HepG2 (cell line): ENCODE results near the gene AP2A2. TPM values are rescaled to one million over a fixed set of nuclear protein-coding genes. Genes with fewer than 3 reads are reported as not detected.
"Not testable (repeated sequence)": the region's sequence is repeated elsewhere in the genome, so short reads cannot be mapped to it uniquely, and the experiment has no call there.

Experiments used
- ATAC-seq: fragments of 200-7000 bp; cut with Tn5 transposase; 3 replicates; pipeline ENCODE4 v1.9.1; 2020; ENCODE audit warnings: mild to moderate bottlenecking, moderate library complexity
- BruUV-seq: library from RNA; stranded (reverse); fragments of 400-500 nt; replicated peaks from 2 replicates; lab custom pipeline; 2021; lab: Mats Ljungman, UMichigan
- CTCF ChIA-PET: fragments of 300-600 bp; formaldehyde crosslinking; extraction: SDS; loops from one replicate; lab custom pipeline; 2021; ENCODE audit warnings: low total read pairs, inconsistent platforms, low intra/inter-chr PET ratio; lab: Yijun Ruan, JAX
- POLR2A ChIA-PET: fragments of 350-600 bp; sonication (Branson Sonifier 250); formaldehyde crosslinking; loops from one replicate; lab custom pipeline; 2020; ENCODE audit warnings: antibody characterized with exemption, inconsistent platforms; lab: Yijun Ruan, JAX
- DNase-seq: peaks from one replicate; pipeline ENCODE4 v3.0.0-alpha.2; 2015; ENCODE audit warnings: low spot score
- FAIRE-seq: peaks from 3 replicates; lab custom pipeline; 2011; peaks lifted over from hg19 to GRCh38; lab: Jason Lieb, UNC
- H2AFZ ChIP-seq: one replicate; pipeline ENCODE4 v1.6.1; 2011; ENCODE audit warnings: low read length, inconsistent platforms
- H3K27ac ChIP-seq: fragments of 300-600 bp; 3 replicates; pipeline ENCODE4 v1.8.0; 2011; ENCODE audit warnings: mixed run types, mild to moderate bottlenecking, mixed read lengths, low read length, inconsistent platforms; ENCODE audit not compliant: insufficient read depth; ENCODE audit errors: extremely low read length
- H3K27me3 ChIP-seq, 2 experiments: fragments of 200-600 bp in 1 of 2; 2 replicates in 1 of 2; 3 replicates in 1 of 2; pipeline versions ENCODE4 v1.6.0 to v1.8.0; 2011; ENCODE audit warnings: low read length in 2 of 2, mild to moderate bottlenecking in 2 of 2, moderate library complexity in 2 of 2, inconsistent platforms in 1 of 2; ENCODE audit not compliant: insufficient read depth in 2 of 2, control insufficient read depth in 1 of 2
- H3K36me3 ChIP-seq, 2 experiments: fragments of 200-600 bp in 1 of 2; replicated peaks in 1 of 2; 2 replicates in 1 of 2; 3 replicates in 1 of 2; pipeline versions ENCODE4 v1.5.1 to v1.8.0; 2011; ENCODE audit warnings: low read length in 2 of 2, inconsistent platforms in 1 of 2; ENCODE audit not compliant: insufficient read depth in 2 of 2, control insufficient read depth in 1 of 2
- H3K4me1 ChIP-seq: 2 replicates; pipeline ENCODE4 v1.5.1; 2012; ENCODE audit warnings: low read length, inconsistent platforms; ENCODE audit not compliant: insufficient read depth
- H3K4me2 ChIP-seq: 2 replicates; pipeline ENCODE4 v1.6.0; 2011; ENCODE audit warnings: low read depth, low read length, inconsistent platforms
- H3K4me3 ChIP-seq, 3 experiments: fragments of 200-600 bp in 1 of 3; sonication (generic), shearing (Covaris generic) in 1 of 3; replicated peaks in 1 of 3; 2 replicates each; pipeline ENCODE4 v1.5.1; 2011 to 2016; ENCODE audit warnings: low read length in 3 of 3, inconsistent platforms in 2 of 3, low read depth in 2 of 3, mild to moderate bottlenecking in 2 of 3, control low read depth in 1 of 3, mixed read lengths in 1 of 3; ENCODE audit not compliant: insufficient read depth in 1 of 3
- H3K79me2 ChIP-seq: one replicate; pipeline ENCODE4 v1.6.1; 2011; ENCODE audit warnings: low read length, inconsistent platforms; ENCODE audit not compliant: insufficient read depth
- H3K9ac ChIP-seq: 2 replicates; pipeline ENCODE4 v1.6.0; 2011; ENCODE audit warnings: mild to moderate bottlenecking, low read depth, low read length, inconsistent platforms; ENCODE audit not compliant: insufficient read depth
- H3K9me3 ChIP-seq: 2 replicates; pipeline ENCODE4 v1.5.1; 2012; ENCODE audit warnings: mild to moderate bottlenecking, low read length
- H4K20me1 ChIP-seq: 2 replicates; pipeline ENCODE4 v1.6.0; 2011; ENCODE audit warnings: inconsistent platforms, mild to moderate bottlenecking, low read length, moderate library complexity; ENCODE audit not compliant: insufficient read depth
- AGO2 ChIP-seq: fragments of 200-400 bp; formaldehyde crosslinking; optimal IDR thresholded peaks from 2 replicates; pipeline ENCODE3; 2017; ENCODE audit warnings: mild to moderate bottlenecking, low read depth, low read length, moderate library complexity
- RBM22 ChIP-seq: fragments of 200-400 bp; formaldehyde crosslinking; optimal IDR thresholded peaks from 2 replicates; pipeline ENCODE3; 2017; ENCODE audit warnings: mild to moderate bottlenecking, low read length, moderate library complexity
- WGBS: methylation state at CpG from one replicate; pipeline ENCODE4 v1.1.6; 2017; ENCODE audit warnings: low lambda C conversion rate; 5-methylcytosine and 5-hydroxymethylcytosine counted together
- in situ Hi-C: cut with HindIII; loops from 2 replicates; pipeline ENCODE4 v1.10.0; 2017; ENCODE audit warnings: low pct_unique_long_range_greater_than_20kb; ENCODE audit not compliant: extremely low pct_ligation_motif_present
- intact Hi-C: fragments of 100-400 bp; cut with micrococcal nuclease; formaldehyde crosslinking; loops from one replicate; pipeline ENCODE4 v1.10.0; 2022; ENCODE audit not compliant: unreplicated experiment
- polyA plus RNA-seq, 8 experiments: library from polyadenylated mRNA; depleted of rRNA in 3 of 8; stranded (reverse) in 7 of 8; unstranded in 1 of 8; fragments of >200 nt; fragmentation: Illumina TruSeq in 4 of 8; extraction: Trizol in 4 of 8; gene quantifications; 2 replicates each; pipeline versions ENCODE4 v1.2.1 to v1.2.3, GENCODE V29; 2011 to 2016; ENCODE audit warnings: low read depth in 4 of 8, missing spikeins in 1 of 8, mixed read lengths in 1 of 8; ENCODE audit not compliant: insufficient read depth in 1 of 8
- total RNA-seq, 5 experiments: library from RNA; depleted of rRNA; stranded (reverse); fragments of >200 nt; fragmentation: Illumina TruSeq; extraction: Trizol; gene quantifications; 2 replicates each; pipeline ENCODE4 v1.2.3, GENCODE V29; 2016; ENCODE audit warnings: low read depth in 1 of 5
- TF ChIP-seq, protein P1 (sequence below): IDR thresholded peaks from 2 replicates; pipeline ENCODE4 v1.6.1; 2018; ENCODE audit warnings: missing genetic modification reagents

Gene AP2A2
- total and polyA plus RNA-seq, 2 of the 13 experiments (the other 11 are each of a cell fraction or from before 2014, with no cell fraction given), result 25.7 to 75.7 TPM

DNA sequence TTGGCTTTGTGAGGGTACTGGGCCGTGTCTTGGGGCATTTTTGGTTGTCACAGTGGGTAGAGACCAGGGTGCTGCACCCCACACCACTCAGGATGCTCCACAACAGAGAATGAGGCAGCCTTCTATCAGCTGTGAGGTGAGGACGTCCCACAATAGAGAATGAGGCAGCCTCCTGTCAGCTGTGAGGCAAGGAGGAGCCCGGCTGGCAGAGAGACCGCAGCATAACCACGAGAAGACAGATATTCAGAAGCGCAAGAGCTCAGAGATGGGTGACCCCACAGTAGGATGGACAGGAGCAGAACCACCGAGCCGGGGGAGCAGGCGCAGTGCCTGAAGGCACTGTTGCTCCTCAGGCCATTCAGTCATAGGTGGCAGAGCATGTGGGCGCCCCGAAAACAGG lies 47.6 kb downstream of the AP2A2 start:
- in situ Hi-C loops (no loop called here), intact Hi-C loops (no loop called here)
- ATAC-seq (no peak), FAIRE-seq (no peak), DNase-seq (no peak)
- no peak overlapping the region for H3K9ac ChIP-seq
- CTCF ChIA-PET, result no interaction called here
- H3K27me3 ChIP-seq, result no peaks in the 10 kb centered on the region
- H3K9me3 ChIP-seq, result no peaks in the 10 kb centered on the region
- H3K27ac ChIP-seq, result no peak overlapping the region
- POLR2A ChIA-PET, result no interaction called here
- no peaks in the 10 kb centered on the region for H3K4me1 ChIP-seq
- H2AFZ ChIP-seq, result no peak overlapping the region
- H3K4me2 ChIP-seq, result no peak overlapping the region
- WGBS, result 91% methylated on average over 11 of the region's 11 CpGs
- peaks cover 43 to 81% of the 10 kb centered on the region in 2 experiments for H3K36me3 ChIP-seq
- peak; percentile 13 for TF ChIP-seq AGO2
- peak; percentile 75 for TF ChIP-seq RBM22
- TF ChIP-seq, protein P1, sequence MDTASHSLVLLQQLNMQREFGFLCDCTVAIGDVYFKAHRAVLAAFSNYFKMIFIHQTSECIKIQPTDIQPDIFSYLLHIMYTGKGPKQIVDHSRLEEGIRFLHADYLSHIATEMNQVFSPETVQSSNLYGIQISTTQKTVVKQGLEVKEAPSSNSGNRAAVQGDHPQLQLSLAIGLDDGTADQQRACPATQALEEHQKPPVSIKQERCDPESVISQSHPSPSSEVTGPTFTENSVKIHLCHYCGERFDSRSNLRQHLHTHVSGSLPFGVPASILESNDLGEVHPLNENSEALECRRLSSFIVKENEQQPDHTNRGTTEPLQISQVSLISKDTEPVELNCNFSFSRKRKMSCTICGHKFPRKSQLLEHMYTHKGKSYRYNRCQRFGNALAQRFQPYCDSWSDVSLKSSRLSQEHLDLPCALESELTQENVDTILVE (CRISPR knock-in tag), result no peak
- 0 out of 2 replicates have a peak, but pooled peaks cover 3% of the 10 kb centered on the region for H4K20me1 ChIP-seq
- no TSS peak for BruUV-seq
- H3K4me3 ChIP-seq, result no peak overlapping the region
- H3K79me2 ChIP-seq, result no peaks in the 10 kb centered on the region

DNA sequence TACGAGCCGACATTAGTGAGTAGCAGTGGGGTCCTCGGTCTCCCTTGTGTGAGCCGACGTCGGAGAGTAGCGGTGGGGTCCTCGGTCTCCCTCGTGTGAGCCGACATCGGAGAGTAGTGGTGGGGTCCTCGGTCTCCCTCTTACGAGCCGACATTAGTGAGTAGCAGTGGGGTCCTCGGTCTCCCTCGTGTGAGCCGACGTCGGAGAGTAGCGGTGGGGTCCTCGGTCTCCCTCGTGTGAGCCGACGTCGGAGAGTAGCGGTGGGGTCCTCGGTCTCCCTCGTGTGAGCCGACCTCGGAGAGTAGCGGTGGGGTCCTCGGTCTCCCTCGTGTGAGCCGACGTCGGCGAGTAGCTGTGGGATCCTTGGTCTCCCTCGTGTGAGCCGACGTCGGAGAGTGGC lies 49.7 kb downstream of the AP2A2 start:
- 91% methylated on average over 41 of the region's 41 CpGs for WGBS
- in situ Hi-C loops, POLR2A ChIA-PET: not testable (repeated sequence)

More for the DNA sequence above, 49.7 kb downstream of the AP2A2 start:
- not testable (repeated sequence) for H3K27ac ChIP-seq, H3K4me3 ChIP-seq, DNase-seq, H4K20me1 ChIP-seq, ATAC-seq, H3K4me1 ChIP-seq, FAIRE-seq, BruUV-seq, H2AFZ ChIP-seq, H3K79me2 ChIP-seq, H3K4me2 ChIP-seq, H3K9me3 ChIP-seq, H3K27me3 ChIP-seq, H3K9ac ChIP-seq
- H3K36me3 ChIP-seq, result peaks cover 44 to 76% of the 10 kb centered on the region in 2 experiments
- intact Hi-C loops, result loop anchor here (2.0 kb wide), 1 partner anchor 65 kb away; the partner anchor contains the start of gene CHID1
- CTCF ChIA-PET, result interaction anchor here (1.2 kb wide), 1 partner anchor 77 kb away, joined by 3 read pairs; no protein-coding TSS in a partner anchor
